ENCODE results near the gene HS6ST1. TPM values are rescaled to one million over a fixed set of nuclear protein-coding genes. Genes with fewer than 3 reads are reported as not detected.
A peak's percentile ranks its signal among the peaks of the same experiment; 100 is the strongest.

HS6ST1 gene
- total RNA-seq, 2 donors from 2014 or later, result 19.0 to 25.8 TPM

GRCh38 chr2:128315122-128315828 is 3.4 kb downstream of the HS6ST1 start:
- TF ChIP-seq, protein P1, sequence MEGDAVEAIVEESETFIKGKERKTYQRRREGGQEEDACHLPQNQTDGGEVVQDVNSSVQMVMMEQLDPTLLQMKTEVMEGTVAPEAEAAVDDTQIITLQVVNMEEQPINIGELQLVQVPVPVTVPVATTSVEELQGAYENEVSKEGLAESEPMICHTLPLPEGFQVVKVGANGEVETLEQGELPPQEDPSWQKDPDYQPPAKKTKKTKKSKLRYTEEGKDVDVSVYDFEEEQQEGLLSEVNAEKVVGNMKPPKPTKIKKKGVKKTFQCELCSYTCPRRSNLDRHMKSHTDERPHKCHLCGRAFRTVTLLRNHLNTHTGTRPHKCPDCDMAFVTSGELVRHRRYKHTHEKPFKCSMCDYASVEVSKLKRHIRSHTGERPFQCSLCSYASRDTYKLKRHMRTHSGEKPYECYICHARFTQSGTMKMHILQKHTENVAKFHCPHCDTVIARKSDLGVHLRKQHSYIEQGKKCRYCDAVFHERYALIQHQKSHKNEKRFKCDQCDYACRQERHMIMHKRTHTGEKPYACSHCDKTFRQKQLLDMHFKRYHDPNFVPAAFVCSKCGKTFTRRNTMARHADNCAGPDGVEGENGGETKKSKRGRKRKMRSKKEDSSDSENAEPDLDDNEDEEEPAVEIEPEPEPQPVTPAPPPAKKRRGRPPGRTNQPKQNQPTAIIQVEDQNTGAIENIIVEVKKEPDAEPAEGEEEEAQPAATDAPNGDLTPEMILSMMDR (IDR thresholded peaks at IDR 0.05), result no peak
- Histone ChIP-seq H3K4me1 (peaks cover 0 to 39% of the 10 kb centered on the region in 2 donors), H3K4me3 (no peak overlapping the region), H3K36me3 (no peaks in the 10 kb centered on the region), H3K9me3 (no peaks in the 10 kb centered on the region), H3K27me3 (no peaks in the 10 kb centered on the region), H3K27ac (no peak overlapping the region)
- peak; percentile 48 for DNase-seq (ENCODE audit: low spot score)

- DNase-seq (ENCODE audit: low spot score), result peak; percentile 57
- Histone ChIP-seq H3K9me3 (no peaks in the 10 kb centered on the region), H3K27me3 (no peaks in the 10 kb centered on the region), H3K4me3 (no peak overlapping the region), H3K27ac (no peak overlapping the region), H3K4me1 (peaks cover 0 to 46% of the 10 kb centered on the region in 2 donors), H3K36me3 (no peaks in the 10 kb centered on the region)
- TF ChIP-seq, protein P1 (IDR thresholded peaks at IDR 0.05), result no peak
Measured at GRCh38 chr2:128314348-128315121, 4.1 kb downstream of the HS6ST1 start.

GRCh38 chr2:128313931-128314347 is 4.7 kb downstream of the HS6ST1 start:
- Histone ChIP-seq H3K4me3 (no peak overlapping the region), H3K4me1 (peaks cover 0 to 47% of the 10 kb centered on the region in 2 donors), H3K27me3 (no peaks in the 10 kb centered on the region), H3K27ac (no peak overlapping the region), H3K36me3 (no peaks in the 10 kb centered on the region), H3K9me3 (no peaks in the 10 kb centered on the region)
- TF ChIP-seq, protein P1 (IDR thresholded peaks at IDR 0.05), result no peak
- DNase-seq (ENCODE audit: low spot score), result peak; percentile 52

GRCh38 chr2:128313091-128313836 is 5.4 kb downstream of the HS6ST1 start:
- peak; percentile 53 for DNase-seq (ENCODE audit: low spot score)
- Histone ChIP-seq H3K27me3 (no peaks in the 10 kb centered on the region), H3K27ac (no peak overlapping the region), H3K4me3 (no peak overlapping the region), H3K4me1 (peaks cover 0 to 51% of the 10 kb centered on the region in 2 donors), H3K9me3 (no peaks in the 10 kb centered on the region), H3K36me3 (no peaks in the 10 kb centered on the region)
- TF ChIP-seq, protein P1 (IDR thresholded peaks at IDR 0.05), result no peak

- Histone ChIP-seq H3K36me3 (no peaks in the 10 kb centered on the region), H3K27ac (no peak overlapping the region), H3K27me3 (no peaks in the 10 kb centered on the region), H3K4me1 (peaks cover 0 to 55% of the 10 kb centered on the region in 2 donors), H3K4me3 (no peak overlapping the region), H3K9me3 (no peaks in the 10 kb centered on the region)
- TF ChIP-seq, protein P1 (IDR thresholded peaks at IDR 0.05), result no peak
- DNase-seq (ENCODE audit: low spot score), result peak; percentile 49
Measured at GRCh38 chr2:128312411-128312810, 6.3 kb downstream of the HS6ST1 start.

Measured in right atrium auricular region (tissue), 2 donors.